HG02938 (cell line): ENCODE measurements around the gene LRRC51.

Source experiments
- ATAC-seq: cut with Tn5 transposase; IDR thresholded peaks from one replicate; pipeline ENCODE4 v1.9.1; 2021; ENCODE audit warnings: mild to moderate bottlenecking, moderate library complexity; ENCODE audit not compliant: unreplicated experiment

Gene LRRC51

GRCh38 chr11:72069787-72070251 lies 10.8 kb upstream of the LRRC51 start:
- no peak for ATAC-seq

DNA sequence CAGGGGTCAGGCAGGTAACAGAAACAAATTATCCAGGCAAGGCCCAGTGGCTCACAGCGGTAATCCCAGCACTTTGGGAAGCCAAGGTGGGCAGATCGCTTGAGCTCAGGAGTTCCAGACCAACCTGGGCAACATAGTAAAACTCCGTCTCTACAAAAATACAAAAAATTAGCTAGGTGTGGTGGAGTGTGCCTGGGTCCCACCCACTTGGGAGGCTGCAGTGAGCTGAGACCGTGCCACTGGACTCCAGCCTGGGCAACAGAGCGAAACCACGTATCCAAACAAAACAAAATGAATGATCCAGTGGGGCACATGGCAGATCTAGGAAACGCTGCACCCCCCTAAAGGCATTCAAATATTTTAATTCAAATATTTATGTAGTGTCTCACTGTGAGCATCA lies 10.2 kb upstream of the LRRC51 start:
- no peak for ATAC-seq

DNA sequence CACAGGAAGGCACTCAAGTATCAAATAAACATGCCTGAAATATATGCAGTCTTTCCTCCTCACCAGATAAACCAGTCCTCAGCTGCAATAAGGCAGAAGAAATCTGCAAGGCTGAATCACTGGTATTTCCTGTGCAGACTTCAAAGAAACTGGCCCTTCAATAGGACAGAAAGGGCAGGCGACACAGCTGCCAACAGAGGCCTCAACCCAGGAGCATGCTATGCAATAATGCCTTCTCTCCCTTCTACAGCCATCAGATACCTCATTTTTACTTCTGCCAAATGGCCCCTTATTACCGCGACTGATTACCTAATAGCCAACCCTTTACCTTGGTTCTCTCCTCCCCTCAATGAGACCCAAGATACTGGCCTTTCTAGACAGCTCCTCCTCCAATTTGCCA lies 8.3 kb upstream of the LRRC51 start:
- no peak for ATAC-seq

GRCh38 chr11:72075109-72075508 lies 5.5 kb upstream of the LRRC51 start:
- no peak for ATAC-seq

GRCh38 chr11:72075756-72076155 lies 4.9 kb upstream of the LRRC51 start:
- ATAC-seq: no peak

- ATAC-seq: no peak
These were observed 2.2 kb upstream of the LRRC51 start for GRCh38 chr11:72078477-72078876.

DNA sequence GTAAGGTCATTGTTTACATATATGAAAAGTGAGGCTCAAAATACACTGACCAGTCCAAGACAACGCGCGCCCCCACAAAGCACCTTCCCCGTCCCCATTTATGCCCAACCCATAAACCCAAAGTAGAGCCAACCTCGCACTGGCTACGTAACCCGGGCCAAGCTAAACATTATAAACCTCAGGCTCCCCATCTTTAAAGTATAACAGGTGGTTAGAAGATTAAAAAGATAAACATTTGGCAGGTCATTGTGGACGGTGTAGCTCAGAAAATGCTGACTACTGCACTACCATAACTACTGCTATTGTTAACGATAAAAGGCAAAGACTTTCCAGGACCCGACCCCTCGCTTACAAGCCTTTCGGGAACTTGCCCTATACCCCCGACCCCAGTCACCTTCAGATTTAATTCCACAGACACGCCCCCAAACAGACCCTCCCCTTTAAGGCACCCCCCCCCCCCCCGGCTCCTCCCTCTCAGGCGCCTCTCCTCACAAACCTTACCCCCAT lies 778 bp upstream of the LRRC51 start:
- no peak for ATAC-seq

- no peak for ATAC-seq
These were observed 564 bp downstream of the LRRC51 start for GRCh38 chr11:72081184-72081644.

GRCh38 chr11:72081821-72082453 lies 1.3 kb downstream of the LRRC51 start:
- ATAC-seq: no peak

- no peak for ATAC-seq
These were observed 2.8 kb downstream of the LRRC51 start for GRCh38 chr11:72083414-72083813.

DNA sequence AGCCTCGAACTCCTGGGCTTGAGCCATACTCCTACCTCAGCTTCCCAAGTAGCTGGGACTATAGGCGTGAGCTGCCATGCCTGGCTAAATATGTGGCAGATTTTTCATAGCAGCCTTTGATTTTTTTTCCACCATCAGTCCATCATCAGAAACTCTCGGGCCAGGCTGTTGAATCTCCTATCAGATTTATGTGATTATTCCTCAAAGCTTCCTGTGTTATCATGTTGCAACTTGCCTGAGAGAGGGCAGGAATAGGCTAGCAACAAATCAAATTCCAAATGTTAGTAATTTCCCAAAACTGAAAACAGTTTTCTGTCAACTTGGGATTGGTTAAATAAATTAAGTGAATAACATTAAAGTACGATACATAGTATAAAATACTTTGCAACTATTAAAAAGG lies 3.4 kb downstream of the LRRC51 start:
- ATAC-seq: no peak

DNA sequence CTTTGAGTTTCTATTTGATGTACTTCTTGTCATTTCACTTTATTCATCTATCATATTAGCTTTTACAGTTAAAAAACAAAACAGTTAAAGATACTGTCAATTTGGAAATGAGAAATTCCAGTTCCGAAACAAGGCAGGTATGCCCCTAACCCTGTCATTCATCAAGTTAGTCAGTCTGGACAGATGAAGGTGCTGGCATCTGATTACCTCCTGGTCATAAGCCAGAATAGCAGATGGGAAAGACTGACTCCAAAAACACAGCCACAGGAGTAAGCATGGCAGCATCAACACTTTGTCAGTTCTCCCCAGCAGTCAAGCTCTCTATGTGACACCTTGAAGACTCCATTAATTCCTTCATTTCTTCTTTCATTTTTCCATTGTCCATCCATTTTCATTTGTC lies 4.3 kb downstream of the LRRC51 start:
- no peak for ATAC-seq

- ATAC-seq: no peak
These were observed 5.1 kb downstream of the LRRC51 start for GRCh38 chr11:72085621-72086351.

DNA sequence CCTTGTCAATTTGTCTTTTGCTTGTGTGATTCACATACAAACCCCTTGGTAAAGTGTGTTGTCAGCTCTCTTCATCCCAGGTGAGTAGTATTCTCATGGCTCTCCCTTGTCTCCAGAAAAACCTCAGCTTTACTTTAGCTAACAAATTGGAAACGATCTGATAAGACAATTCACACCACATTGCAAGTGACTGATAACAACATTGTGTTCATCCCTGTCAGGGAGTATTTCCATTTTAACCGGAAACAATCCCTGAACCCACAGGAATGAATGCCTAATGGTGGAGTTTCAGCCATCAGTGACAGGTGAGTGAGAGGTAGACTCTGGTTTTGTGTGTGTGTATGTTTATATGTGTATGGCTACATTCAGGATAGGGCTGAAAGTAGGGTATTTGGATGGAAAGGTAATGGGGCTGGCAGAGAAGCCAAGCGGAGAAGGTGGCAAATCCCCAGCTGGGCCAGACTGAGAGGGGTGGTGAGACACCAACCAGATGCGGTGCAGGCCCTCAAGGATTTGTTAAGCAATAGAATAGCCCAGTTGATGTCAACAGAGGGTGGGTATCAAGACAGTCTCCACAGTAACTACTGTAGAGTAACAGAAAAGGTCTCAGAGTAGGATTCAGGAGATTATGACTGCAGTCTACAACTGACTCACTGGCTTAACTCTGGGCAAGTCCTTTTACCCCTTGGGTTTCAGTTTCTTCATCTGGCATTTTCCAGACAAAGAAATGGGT lies 7.6 kb downstream of the LRRC51 start:
- ATAC-seq: no peak

DNA sequence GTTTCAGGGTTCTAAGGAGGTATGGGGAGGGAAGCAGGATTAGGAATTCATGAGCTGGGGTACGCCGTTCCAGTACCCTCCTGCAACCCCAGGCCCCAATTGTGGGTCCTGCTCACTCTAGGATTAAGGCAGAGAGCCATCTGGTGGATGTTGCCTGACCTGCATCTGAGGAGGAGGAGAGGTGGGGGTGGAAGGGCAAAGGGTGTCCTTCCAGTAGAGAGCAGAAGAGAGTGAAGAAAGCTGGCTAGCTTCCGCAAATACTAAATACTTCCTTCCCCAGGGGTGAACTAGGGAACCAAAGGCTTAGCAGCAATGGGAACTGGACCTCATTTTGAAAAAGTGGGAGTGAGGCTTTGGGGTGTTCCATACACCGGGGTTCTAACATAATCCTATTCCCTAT lies 10.6 kb downstream of the LRRC51 start:
- no peak for ATAC-seq

- no peak for ATAC-seq
These were observed 18.1 kb downstream of the LRRC51 start for GRCh38 chr11:72098741-72099140.

DNA sequence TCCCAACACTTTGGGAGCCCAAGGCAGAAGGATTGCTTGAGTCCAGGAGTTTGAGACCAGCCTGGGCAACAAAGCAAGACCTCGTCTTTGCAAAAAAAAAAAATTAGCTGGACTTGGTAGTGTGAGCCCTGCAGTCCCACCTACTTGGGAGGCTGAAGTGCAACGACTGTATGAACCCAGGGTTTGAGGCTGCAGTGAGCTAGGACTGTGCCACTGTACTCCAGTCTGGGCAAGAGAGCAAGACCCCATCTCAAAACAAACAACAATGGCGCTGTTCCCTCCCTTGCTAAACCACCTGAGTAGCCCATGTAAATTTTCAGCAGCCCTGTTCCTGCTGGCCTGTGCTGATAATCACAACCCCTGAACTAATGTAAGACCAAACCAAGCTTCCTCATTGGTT lies 19.4 kb downstream of the LRRC51 start:
- no peak for ATAC-seq

GRCh38 chr11:72100462-72100861 lies 19.8 kb downstream of the LRRC51 start:
- no peak for ATAC-seq

- ATAC-seq: no peak
These were observed 21.5 kb downstream of the LRRC51 start for GRCh38 chr11:72102162-72102561.

- no peak for ATAC-seq
These were observed 21.9 kb downstream of the LRRC51 start for GRCh38 chr11:72102631-72102945.

DNA sequence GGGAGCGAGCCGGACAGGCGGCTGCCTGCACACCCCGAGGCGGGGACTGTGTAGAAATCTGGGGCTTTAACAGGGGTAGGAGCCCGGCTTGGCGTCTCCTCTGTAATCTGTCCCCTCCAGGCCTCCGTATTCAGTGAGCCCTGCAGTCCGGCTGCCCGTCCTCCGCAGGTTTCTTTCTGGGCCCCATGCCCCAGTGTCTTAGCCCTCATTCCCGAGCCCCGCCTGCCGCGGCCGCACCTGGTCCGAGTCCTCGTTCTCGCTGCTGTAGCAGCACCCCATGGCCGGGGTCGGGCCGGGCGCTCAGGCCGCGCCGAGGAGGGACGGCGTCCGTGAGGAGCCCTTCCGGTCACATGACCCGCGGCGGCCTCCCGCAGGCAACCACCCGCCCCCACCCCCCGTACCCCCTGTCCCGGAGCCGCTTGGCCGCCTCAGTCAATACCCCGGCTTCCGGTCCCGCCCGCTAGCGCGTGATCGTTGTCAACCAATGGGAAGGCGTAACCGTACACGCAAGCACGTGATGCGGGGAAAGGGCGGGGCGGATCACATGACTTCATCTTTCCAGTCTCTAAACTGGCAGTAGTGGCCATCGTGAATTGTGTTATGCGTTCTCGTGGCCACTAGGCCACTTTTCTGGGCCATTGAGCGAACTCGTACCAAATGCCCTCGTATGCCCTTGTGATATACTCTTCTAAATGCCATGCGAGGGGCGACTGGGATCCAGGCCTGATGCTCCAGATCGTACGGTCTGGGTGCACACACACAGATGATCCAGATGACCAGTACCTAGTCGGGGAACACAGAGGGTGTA lies 22.5 kb downstream of the LRRC51 start, which contains the start of gene LAMTOR1:
TSS of gene LAMTOR1 (minus strand) at position 352 of the 808 bp plus-strand sequence. CDS start at position 279, 73 bp downstream.
- ATAC-seq: peak; percentile 82
